Measurements from ENCODE around the gene ANKS3.

The ANKS3 gene

DNA sequence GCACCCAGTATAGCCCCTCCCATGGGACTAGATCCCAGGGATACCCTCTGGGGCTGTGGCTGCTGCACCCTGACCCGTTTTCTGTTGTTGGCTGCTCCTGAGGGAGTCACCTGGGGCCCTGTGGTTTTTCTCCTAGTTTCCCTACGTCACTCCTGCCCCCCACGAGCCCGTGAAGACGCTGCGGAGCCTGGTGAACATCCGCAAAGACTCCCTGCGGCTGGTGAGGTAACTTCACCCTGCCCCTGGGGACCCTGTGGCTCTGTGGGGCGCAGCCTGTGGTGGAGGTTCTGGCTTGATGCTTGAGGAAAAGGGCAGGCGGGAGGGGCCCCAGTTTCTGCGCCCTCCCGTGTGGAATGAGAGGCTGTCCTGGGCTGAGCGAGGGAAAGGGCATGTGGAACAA lies 82.2 kb downstream of the ANKS3 start:
- no peak for DNase-seq (ENCODE audit: low read depth in 4 of 4, low spot score in 1 of 4)

DNA sequence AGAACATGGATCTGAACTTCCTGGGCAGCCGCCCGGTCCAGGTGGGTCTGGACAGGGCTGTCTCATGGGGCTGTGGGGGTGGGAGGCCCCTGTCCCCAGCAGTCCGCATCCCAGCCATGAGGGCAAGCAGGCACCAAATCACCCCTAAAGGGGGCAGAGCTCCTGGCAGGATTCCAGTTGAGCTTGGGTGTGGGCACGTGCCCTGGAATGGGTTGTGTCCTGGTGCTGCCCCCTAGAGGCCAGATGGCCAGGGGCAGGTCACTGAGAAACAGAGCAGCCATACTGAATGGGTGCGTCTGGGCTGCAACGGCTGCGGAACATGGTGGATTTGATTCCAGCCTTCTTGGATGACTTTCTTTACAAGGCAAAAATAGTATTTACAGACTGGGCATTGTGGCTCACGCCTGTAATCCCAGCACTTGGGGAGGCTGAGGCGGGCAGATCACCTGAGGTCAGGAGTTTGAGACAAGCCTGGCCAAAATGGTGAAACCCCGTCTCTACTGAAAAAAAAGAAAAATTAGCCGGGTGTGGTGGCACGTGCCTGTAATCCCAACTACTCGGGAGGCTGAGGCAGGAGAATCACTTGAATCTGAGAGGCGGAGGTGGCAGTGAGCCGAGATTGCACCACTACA lies 83.5 kb downstream of the ANKS3 start:
- peak; percentile 65 to 76 (median 66) for DNase-seq (ENCODE audit: low read depth in 4 of 4, low spot score in 1 of 4)

- DNase-seq (ENCODE audit: low read depth in 4 of 4, low spot score in 1 of 4) = no peak
These were observed 84.2 kb downstream of the ANKS3 start for GRCh38 chr16:4649744-4650442.

DNA sequence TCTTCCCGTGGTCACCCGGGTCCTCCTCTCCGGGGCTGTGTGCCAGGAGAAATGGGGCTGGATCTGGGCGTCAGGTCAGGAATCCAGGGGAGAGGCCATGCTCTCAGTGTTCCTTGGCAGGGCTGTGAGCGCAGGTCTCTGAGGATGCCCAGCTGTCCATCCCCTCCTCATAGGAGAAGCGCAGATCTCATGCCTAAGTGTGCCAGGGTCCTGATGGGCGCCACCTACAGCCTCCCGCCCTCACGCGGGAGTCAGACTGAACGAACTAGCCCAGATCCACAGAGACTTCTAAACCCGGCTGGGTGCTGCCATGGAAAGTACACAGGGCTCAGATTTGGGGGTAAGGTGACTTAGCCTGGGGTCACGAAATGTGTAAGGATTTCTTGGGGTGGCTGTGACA lies 85.2 kb downstream of the ANKS3 start:
- DNase-seq (ENCODE audit: low read depth in 4 of 4, low spot score in 1 of 4) = peak in 1 of 4 experiments; percentile 12

DNA sequence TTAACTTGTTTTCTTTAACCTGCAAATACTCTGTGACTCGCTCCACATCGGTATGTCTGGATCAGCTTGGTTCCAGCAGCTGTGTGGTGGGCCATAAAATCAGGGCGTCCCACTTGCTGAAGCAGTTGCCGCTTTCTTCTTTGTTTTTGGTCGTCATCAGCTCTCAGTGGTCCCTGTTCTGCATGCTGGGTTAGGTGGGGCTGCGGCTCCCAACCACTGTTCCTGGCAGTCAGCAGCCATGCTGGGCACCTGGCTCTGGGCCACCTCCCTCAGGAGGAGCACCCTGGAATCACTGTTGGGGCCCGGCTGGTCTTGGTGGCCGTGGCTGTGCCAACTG lies 86.5 kb downstream of the ANKS3 start:
- no peak for DNase-seq (ENCODE audit: low read depth in 4 of 4, low spot score in 1 of 4)

GRCh38 chr16:4646773-4647643 lies 87.1 kb downstream of the ANKS3 start:
- DNase-seq (ENCODE audit: low read depth in 4 of 4, low spot score in 1 of 4) = no peak
